ENCODE measurements around the gene ATP5PD. TPM values are rescaled to one million over a fixed set of nuclear protein-coding genes. Genes with fewer than 3 reads are reported as not detected.

The ATP5PD gene
- total and polyA plus RNA-seq, 2 of the 13 experiments (the other 11 are each of a cell fraction or from before 2014, with no cell fraction given), result 158 to 428 TPM

DNA sequence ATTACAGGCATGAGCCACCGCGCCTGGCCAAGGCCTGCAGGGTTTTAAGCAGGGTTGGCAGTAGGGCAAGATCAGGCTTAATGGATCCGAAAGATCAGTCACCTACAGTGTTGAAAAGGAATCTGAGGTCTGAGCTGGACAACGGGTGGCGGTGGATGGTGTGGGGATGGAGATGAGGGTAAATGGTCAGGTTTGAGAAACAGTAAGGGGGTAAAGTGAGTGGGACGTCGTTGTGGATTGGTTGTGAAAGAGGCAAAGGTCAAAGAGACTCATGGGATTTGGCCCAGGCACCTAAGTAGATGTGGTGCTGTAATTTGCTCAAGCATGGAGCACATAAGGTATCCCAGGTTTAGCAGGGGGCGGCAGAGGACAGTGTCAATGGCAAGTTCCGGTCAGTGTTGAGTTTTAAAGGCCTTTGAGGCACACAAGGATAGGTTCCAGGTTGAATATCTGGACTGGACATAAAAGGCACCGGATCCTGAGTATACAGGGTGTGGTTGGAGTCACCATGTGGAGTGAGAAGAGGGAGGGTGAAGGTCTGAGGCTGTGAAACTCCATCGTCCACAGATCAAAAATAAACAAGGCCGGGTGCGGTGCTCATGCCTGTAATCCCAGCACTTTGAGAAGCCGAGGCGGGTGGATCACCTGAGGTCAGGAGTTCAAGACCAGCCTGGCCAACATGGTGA is 39.9 kb upstream of the ATP5PD start (continued):
- TF ChIP-seq PRDM10 (CRISPR knock-in tag; IDR thresholded peaks at IDR 0.05; ENCODE audit: low read depth), result peak; percentile 74
- TF ChIP-seq, protein P1, sequence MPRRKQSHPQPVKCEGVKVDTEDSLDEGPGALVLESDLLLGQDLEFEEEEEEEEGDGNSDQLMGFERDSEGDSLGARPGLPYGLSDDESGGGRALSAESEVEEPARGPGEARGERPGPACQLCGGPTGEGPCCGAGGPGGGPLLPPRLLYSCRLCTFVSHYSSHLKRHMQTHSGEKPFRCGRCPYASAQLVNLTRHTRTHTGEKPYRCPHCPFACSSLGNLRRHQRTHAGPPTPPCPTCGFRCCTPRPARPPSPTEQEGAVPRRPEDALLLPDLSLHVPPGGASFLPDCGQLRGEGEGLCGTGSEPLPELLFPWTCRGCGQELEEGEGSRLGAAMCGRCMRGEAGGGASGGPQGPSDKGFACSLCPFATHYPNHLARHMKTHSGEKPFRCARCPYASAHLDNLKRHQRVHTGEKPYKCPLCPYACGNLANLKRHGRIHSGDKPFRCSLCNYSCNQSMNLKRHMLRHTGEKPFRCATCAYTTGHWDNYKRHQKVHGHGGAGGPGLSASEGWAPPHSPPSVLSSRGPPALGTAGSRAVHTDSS (CRISPR knock-in tag; conservative IDR thresholded peaks at IDR 0.05), result 0 out of 2 replicates have a peak, but pooled peaks have one; percentile 40
- TF ChIP-seq CEBPB (IDR thresholded peaks at IDR 0.05; ENCODE audit: borderline replicate concordance, low read depth, low read length), result peak; percentile 62; the same call in 1 of the 2 replicates
- 0 out of 2 replicates have a peak, but pooled peaks have one; percentile 48 for TF ChIP-seq SP4 (CRISPR knock-in tag; IDR thresholded peaks at IDR 0.05)
- TF ChIP-seq SSRP1 (CRISPR knock-in tag; IDR thresholded peaks at IDR 0.05), result peak; percentile 66; the same call in 1 of the 2 replicates
